Astrocyte of the spinal cord (primary cell): Measurements from ENCODE around the gene MEIS1.

Experiments
- DNase-seq: peaks from one replicate; pipeline ENCODE4 v3.0.0; 2011; ENCODE audit warnings: low read depth, low spot score
- H3K4me3 ChIP-seq: 2 replicates; pipeline ENCODE4 v1.5.1; 2011; ENCODE audit warnings: low read depth, mild to moderate bottlenecking, low read length, moderate library complexity
- in situ Hi-C: cut with HindIII; loops from 2 replicates; pipeline ENCODE4 v1.10.0; 2017; ENCODE audit warnings: low sequenced_read_pairs
- TF ChIP-seq, protein P1 (sequence below): IDR thresholded peaks from 2 replicates; pipeline ENCODE4 v1.5.1; 2012; ENCODE audit warnings: low read depth, mild to moderate bottlenecking, low read length, inconsistent platforms

MEIS1 gene

DNA sequence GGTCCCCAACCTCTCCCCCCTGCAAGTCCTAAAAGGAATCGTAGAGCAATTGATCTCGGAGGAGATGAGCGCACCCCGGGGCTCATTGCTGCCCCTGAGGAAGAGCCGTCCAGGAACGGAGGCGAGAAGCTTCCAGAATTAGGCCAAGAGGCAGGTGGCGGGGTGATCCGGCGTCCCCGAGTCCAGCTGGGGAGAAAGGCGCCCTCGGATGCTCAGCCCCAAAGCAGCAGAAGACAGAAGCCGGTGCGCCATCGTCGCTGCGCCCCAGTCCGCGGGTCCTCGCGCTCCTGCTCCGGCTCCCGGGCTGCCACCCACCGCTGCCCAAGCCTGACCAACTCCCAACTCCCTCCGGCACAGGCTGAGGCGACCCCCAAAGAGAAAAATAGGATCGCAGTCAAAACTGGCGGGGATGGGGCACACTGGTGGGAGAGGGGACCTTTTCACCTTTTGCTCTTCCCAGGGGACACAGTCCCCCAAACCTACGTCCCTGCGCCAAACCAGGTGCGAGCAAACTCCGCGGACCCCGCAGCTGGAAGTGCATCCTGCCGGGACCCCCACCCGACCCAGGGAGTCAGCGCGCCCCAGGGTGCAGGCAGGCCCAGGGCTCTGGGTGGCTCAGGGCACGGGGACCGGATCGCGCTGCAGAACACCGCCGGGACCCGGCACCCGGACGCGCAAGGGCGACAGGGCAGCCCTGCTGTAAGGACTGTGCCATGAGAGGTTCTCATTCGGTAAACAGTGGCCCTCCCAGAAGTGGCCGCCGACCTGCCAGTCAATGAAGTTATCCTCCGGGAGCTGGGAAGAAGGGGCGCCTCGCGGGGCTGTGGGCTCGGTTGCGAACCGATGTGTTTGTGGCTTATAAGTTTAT lies 8.4 kb upstream of the MEIS1 start:
- in situ Hi-C loops, result loop anchor here (25.0 kb wide), 1 partner anchor 136 kb away; no protein-coding TSS in a partner anchor
- DNase-seq, result no peak
- peak overlapping the region; percentile 27 for H3K4me3 ChIP-seq
- TF ChIP-seq, protein P1, sequence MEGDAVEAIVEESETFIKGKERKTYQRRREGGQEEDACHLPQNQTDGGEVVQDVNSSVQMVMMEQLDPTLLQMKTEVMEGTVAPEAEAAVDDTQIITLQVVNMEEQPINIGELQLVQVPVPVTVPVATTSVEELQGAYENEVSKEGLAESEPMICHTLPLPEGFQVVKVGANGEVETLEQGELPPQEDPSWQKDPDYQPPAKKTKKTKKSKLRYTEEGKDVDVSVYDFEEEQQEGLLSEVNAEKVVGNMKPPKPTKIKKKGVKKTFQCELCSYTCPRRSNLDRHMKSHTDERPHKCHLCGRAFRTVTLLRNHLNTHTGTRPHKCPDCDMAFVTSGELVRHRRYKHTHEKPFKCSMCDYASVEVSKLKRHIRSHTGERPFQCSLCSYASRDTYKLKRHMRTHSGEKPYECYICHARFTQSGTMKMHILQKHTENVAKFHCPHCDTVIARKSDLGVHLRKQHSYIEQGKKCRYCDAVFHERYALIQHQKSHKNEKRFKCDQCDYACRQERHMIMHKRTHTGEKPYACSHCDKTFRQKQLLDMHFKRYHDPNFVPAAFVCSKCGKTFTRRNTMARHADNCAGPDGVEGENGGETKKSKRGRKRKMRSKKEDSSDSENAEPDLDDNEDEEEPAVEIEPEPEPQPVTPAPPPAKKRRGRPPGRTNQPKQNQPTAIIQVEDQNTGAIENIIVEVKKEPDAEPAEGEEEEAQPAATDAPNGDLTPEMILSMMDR, result no peak

DNA sequence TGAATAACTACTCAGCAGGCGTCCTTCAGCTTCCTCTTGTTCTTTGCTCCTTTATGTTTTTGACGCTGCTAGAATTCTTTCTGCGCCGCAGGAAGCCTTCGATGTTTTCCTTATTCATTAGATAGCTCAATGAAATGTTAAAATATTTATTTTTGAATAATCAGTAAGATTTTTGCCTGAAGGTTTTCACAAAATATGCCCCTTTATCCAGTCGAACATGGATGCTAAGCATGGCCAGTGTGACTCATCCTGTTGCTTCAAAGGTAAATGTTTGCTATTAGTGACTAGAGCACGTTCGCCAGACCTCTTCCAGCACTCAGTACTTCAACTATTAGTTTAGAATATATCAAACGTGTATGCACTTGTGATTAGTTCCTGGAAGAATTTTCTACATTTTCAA lies 7.6 kb upstream of the MEIS1 start:
- TF ChIP-seq, protein P1, result no peak
- no peak for DNase-seq
- in situ Hi-C loops, result loop anchor here (25.0 kb wide), 1 partner anchor 135 kb away; no protein-coding TSS in a partner anchor
- H3K4me3 ChIP-seq, result no peak overlapping the region

DNA sequence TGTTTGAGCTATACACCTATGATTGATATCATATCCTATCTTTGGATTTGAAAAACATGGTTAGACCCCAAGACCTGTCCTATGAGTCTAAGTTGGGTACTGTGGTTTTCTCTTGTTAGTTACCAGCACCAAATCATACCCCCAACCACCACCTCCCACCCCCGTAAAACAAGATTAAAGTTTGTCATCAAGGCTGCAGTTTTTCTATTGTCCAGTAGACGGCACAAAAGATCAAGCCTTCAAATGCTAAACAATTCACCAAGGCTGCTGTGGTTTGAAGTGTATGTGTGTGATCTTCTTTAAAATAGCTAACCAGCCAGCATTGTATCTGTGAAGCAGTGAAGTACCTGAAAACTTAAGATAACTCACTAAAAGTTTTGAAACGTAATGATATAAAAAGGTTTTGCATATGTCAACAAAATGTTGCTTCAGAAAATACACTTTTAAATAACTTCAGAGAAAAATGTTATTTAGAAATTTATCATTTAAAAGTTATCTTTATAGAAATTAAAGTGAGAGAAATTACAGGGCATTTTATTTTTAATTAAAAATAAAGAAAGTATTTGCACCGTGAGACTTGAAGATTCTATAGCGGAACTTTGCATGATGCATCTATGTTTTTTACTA lies 5.8 kb upstream of the MEIS1 start:
- in situ Hi-C loops, result loop anchor here (25.0 kb wide), 1 partner anchor 133 kb away; no protein-coding TSS in a partner anchor
- peak; percentile 73 for DNase-seq
- no peak overlapping the region for H3K4me3 ChIP-seq
- TF ChIP-seq, protein P1, result peak; percentile 94

DNA sequence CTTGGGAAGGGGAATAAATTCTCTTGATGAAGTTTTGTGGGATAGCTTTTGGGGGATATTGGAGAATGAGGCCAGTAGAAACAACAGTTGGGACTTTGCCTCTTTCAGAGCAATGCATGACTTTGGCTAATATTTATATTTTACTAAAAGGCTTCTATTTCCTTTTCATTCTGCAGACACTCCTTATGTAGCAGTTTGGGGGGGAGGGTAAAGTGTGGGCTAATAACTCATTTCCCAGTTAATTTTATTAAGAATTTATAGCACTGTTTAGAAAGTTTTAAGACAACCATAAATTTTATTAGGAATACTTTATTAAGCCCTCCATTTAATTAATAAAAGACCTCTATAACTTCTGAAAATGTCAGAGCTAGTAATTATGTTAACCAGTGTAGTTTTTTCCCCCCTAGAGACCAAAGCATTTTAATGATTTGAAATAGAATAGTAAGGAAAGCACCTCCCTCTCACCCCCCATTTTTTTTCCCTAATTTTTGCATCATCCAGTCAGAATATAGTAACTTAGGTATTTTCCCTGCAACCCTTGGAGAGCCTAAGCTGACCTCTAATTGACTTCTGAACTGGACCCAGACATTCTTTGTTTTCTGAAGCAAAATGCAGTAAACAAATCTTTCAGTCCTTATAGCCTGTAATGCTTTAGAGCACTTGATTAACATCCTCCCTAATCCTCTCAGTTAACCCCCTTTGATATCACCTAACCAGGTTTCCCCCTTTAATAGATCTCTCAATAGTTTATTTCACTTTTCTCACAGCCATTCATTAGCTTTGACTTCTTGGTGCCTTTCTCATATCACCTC lies 5.0 kb upstream of the MEIS1 start:
- TF ChIP-seq, protein P1, result no peak
- DNase-seq, result no peak
- in situ Hi-C loops, result loop anchor here (25.0 kb wide), 1 partner anchor 132 kb away; no protein-coding TSS in a partner anchor
- no peak overlapping the region for H3K4me3 ChIP-seq

DNA sequence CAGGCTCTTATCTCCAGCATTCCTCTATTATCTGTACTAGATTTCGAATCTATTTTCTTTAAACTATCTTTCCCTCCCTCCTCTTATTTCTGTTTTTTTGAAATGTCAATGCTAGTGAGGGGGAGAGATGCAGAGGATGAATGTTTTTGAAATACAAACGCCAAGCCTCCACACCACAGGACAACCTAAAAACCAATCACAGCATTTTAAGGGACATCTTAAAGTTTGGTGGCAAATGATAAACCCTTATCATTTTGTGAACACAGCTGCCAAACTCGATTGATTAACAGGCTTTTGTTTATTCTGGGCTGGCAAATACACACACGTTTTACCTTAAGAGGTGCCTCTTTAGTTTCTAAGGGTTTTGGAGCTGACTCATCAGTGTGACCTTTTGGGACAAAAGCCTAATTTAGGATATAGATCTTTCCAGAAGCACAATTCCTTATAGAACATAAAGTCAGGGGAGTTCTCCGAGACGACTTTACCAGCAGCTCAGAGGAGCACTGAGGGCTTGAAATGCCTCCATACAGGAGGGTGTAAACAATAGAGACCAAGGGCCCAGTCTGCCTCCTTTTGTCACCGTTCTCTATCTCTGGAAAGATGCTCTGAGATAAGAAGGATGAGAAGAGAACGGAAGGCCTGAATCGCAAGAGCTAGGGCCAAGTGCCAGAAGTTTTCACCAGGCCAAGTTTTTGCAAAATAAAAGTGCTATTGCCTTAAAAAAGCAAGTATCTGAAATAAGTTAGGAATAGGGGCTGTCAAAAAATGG lies 4.2 kb upstream of the MEIS1 start:
- no peak for DNase-seq
- no peak overlapping the region for H3K4me3 ChIP-seq
- in situ Hi-C loops, result loop anchor here (25.0 kb wide), 1 partner anchor 132 kb away; no protein-coding TSS in a partner anchor
- TF ChIP-seq, protein P1, result no peak
